ENCODE data around the gene TGFA. TPM values are rescaled to one million over a fixed set of nuclear protein-coding genes. Genes with fewer than 3 reads are reported as not detected.

TGFA gene
- total RNA-seq, 1 donor from 2014 or later, result 1.4 TPM

- Mint-ChIP-seq H3K36me3 (ENCODE audit: low read depth) (no peaks in the 10 kb centered on the region), H3K27ac (ENCODE audit: unreplicated experiment) (no peak overlapping the region), H3K27me3 (ENCODE audit: low read depth) (peaks cover 3% of the 10 kb centered on the region), H3K9me3 (no peaks in the 10 kb centered on the region), H3K4me1 (no peaks in the 10 kb centered on the region), H3K4me3 (no peak overlapping the region)
- TF ChIP-seq CTCF (conservative IDR thresholded peaks at IDR 0.05), result no peak
- DNase-seq (ENCODE audit: low read depth, low spot score), result no peak
These were observed 91.4 kb downstream of the TGFA start for GRCh38 chr2:70461981-70462876.

GRCh38 chr2:70461414-70461813 lies 92.2 kb downstream of the TGFA start:
- TF ChIP-seq CTCF (conservative IDR thresholded peaks at IDR 0.05), result no peak
- Mint-ChIP-seq H3K27me3 (ENCODE audit: low read depth) (peaks cover 3% of the 10 kb centered on the region), H3K27ac (ENCODE audit: unreplicated experiment) (no peak overlapping the region)

GRCh38 chr2:70460333-70460732 lies 93.3 kb downstream of the TGFA start:
- H3K27ac Mint-ChIP-seq (ENCODE audit: unreplicated experiment), result no peak overlapping the region
- no peaks in the 10 kb centered on the region for H3K4me1 Mint-ChIP-seq
- no peak for TF ChIP-seq CTCF (conservative IDR thresholded peaks at IDR 0.05)
- DNase-seq (ENCODE audit: low read depth, low spot score), result no peak
- no peaks in the 10 kb centered on the region for H3K9me3 Mint-ChIP-seq
- H3K27me3 Mint-ChIP-seq (ENCODE audit: low read depth), result peaks cover 3% of the 10 kb centered on the region
- H3K36me3 Mint-ChIP-seq (ENCODE audit: low read depth), result no peaks in the 10 kb centered on the region
- H3K4me3 Mint-ChIP-seq, result no peak overlapping the region

More at GRCh38 chr2:70461414-70461813, 92.2 kb downstream of the TGFA start:
- no peak overlapping the region for H3K4me3 Mint-ChIP-seq
- H3K36me3 Mint-ChIP-seq (ENCODE audit: low read depth), result no peaks in the 10 kb centered on the region
- DNase-seq (ENCODE audit: low read depth, low spot score), result no peak
- no peaks in the 10 kb centered on the region for H3K9me3 Mint-ChIP-seq
- no peaks in the 10 kb centered on the region for H3K4me1 Mint-ChIP-seq

- no peaks in the 10 kb centered on the region for H3K36me3 Mint-ChIP-seq (ENCODE audit: low read depth)
- H3K9me3 Mint-ChIP-seq, result no peaks in the 10 kb centered on the region
- H3K4me3 Mint-ChIP-seq, result no peak overlapping the region
- DNase-seq (ENCODE audit: low read depth, low spot score), result no peak
- TF ChIP-seq CTCF (conservative IDR thresholded peaks at IDR 0.05), result no peak
- H3K4me1 Mint-ChIP-seq, result no peaks in the 10 kb centered on the region
- no peak overlapping the region for H3K27ac Mint-ChIP-seq (ENCODE audit: unreplicated experiment)
- H3K27me3 Mint-ChIP-seq (ENCODE audit: low read depth), result peaks cover 3% of the 10 kb centered on the region
These were observed 95.0 kb downstream of the TGFA start for GRCh38 chr2:70458661-70459060.

GRCh38 chr2:70456585-70457495 lies 96.8 kb downstream of the TGFA start:
- H3K27ac Mint-ChIP-seq (ENCODE audit: unreplicated experiment), result no peak overlapping the region
- DNase-seq (ENCODE audit: low read depth, low spot score), result no peak
- H3K27me3 Mint-ChIP-seq (ENCODE audit: low read depth), result peaks cover 3% of the 10 kb centered on the region
- H3K9me3 Mint-ChIP-seq, result no peaks in the 10 kb centered on the region
- H3K36me3 Mint-ChIP-seq (ENCODE audit: low read depth), result no peaks in the 10 kb centered on the region
- H3K4me3 Mint-ChIP-seq, result no peak overlapping the region
- H3K4me1 Mint-ChIP-seq, result no peaks in the 10 kb centered on the region
- no peak for TF ChIP-seq CTCF (conservative IDR thresholded peaks at IDR 0.05)

Data from neural crest cell (in vitro differentiated cells).